Suprapubic skin (tissue), 2 donors: Measurements from ENCODE around the gene VWA7.

Experiments used
- EP300 ChIP-seq: sonication (generic); formaldehyde crosslinking; IDR thresholded peaks from one replicate; pipeline ENCODE4 v1.6.1; 2017; ENCODE audit warnings: antibody characterized with exemption
- POLR2A ChIP-seq, 2 donors: fragments of 450-650 bp; IDR thresholded peaks; one replicate each; pipeline ENCODE4 v1.6.1; 2017; ENCODE audit warnings: antibody characterized with exemption in 2 of 2, mild to moderate bottlenecking in 2 of 2, moderate library complexity in 2 of 2

GRCh38 chr6:31737991-31738979, 38.8 kb downstream of the VWA7 start:
- TF ChIP-seq POLR2A (IDR thresholded peaks at IDR 0.05) (peak in 1 of 2 donors; percentile 36), EP300 (no peak)
